Adrenal gland (tissue), 12 donors: ENCODE results near the gene CHRM1. TPM values are rescaled to one million over a fixed set of nuclear protein-coding genes. Genes with fewer than 3 reads are reported as not detected.

Source experiments
- DNase-seq, 7 donors: peaks; one replicate each; pipeline ENCODE4 v3.0.0-alpha.2; 2019 to 2020
- H3K27ac ChIP-seq, 5 donors: fragments of 200-600 bp; sonication (generic) in 4 of 5; 1 replicate in 3 of 5; 2 replicates in 2 of 5; pipeline versions ENCODE4 v1.5.1 to v1.8.0; 2016 to 2020; ENCODE audit warnings: mild to moderate bottlenecking in 1 of 5
- H3K27me3 ChIP-seq: fragments of 200-600 bp; 2 replicates; pipeline ENCODE4 v1.8.0; 2021
- H3K36me3 ChIP-seq, 2 donors: fragments of 200-600 bp; replicated peaks in 1 of 2; 1 replicate in 1 of 2; 2 replicates in 1 of 2; pipeline versions ENCODE4 v1.5.1 to v1.8.0; 2018 to 2022
- H3K4me1 ChIP-seq, 2 donors: fragments of 200-600 bp; replicated peaks in 1 of 2; 1 replicate in 1 of 2; 2 replicates in 1 of 2; pipeline versions ENCODE4 v1.5.1 to v1.8.0; 2018 to 2021
- H3K4me3 ChIP-seq, 4 donors: fragments of 200-600 bp; sonication (generic) in 3 of 4; one replicate each; pipeline ENCODE4 v1.5.1; 2016 to 2018
- H3K9me3 ChIP-seq, 3 donors: fragments of 200-600 bp; sonication (generic) in 1 of 3; replicated peaks in 1 of 3; 1 replicate in 2 of 3; 2 replicates in 1 of 3; pipeline versions ENCODE4 v1.5.1 to v1.8.0; 2016 to 2021
- CTCF ChIP-seq, 6 experiments: fragments of 450-650 bp in 4 of 6; fragments of 200-600 bp in 2 of 6; sonication (generic) in 1 of 6; IDR thresholded peaks; 1 replicate in 5 of 6; 2 replicates in 1 of 6; pipeline versions ENCODE4 v1.5.1 to v1.8.0; 2016 to 2021; ENCODE audit warnings: antibody characterized with exemption in 6 of 6, mild to moderate bottlenecking in 2 of 6, moderate library complexity in 1 of 6
- POLR2A ChIP-seq, 2 donors: fragments of 450-650 bp; IDR thresholded peaks; one replicate each; pipeline ENCODE4 v1.6.1; 2017; ENCODE audit warnings: antibody characterized with exemption in 2 of 2, mild to moderate bottlenecking in 2 of 2, moderate library complexity in 1 of 2
- WGBS, 4 donors: extraction: QIAGEN DNeasy Blood & Tissue Kit in 2 of 4; methylation state at CpG; one replicate each; pipeline versions ENCODE4 v1.1.5 to v1.1.7; 2013 to 2017; 5-methylcytosine and 5-hydroxymethylcytosine counted together
- intact Hi-C, 2 donors: fragments of 100-400 bp; cut with DNase I; formaldehyde crosslinking; loops; one replicate each; pipeline versions ENCODE4 v1.14.1 to v1.15.0; 2022 to 2023
- polyA plus RNA-seq, 3 donors: library from polyadenylated mRNA; stranded (reverse); fragments of 200-250 nt in 2 of 3; fragments of 350-450 nt in 1 of 3; fragmentation: Illumina TruSeq in 1 of 3; extraction: RNeasy Lipid Tissue Mini Kit (QIAGEN cat#74804) in 1 of 3; gene quantifications; one replicate each; pipeline ENCODE4 v1.2.3, GENCODE V29; 2013 to 2014
- total RNA-seq, 9 donors: library from RNA; depleted of rRNA in 4 of 9; stranded (reverse); fragments of >200 nt in 4 of 9; fragments of 120-200 nt in 1 of 9; fragmentation: NEBNext Ultra II Directional in 1 of 9; extraction: Animal tissue kit (Norgen Biotek cat#: 25700) in 1 of 9; gene quantifications; one replicate each; pipeline versions ENCODE4 v1.1.0 to v1.2.4, GENCODE V29; 2013 to 2023
- donor health status: healthy with polysubstance abuse.
- donor health status: Bipolar disorder and iron deficiency.
- donor health status: DM: yes; HTN: yes; CAD: no.
- donor health status: DM: no; HTN: no; CAD: no.
- donor health status: DM: no; HTN: no; CAD: no.
- donor health status: DM: yes; HTN: yes; CAD: no.

The CHRM1 gene
- total and polyA plus RNA-seq, 12 donors: 0.22 to 3.8 (median 1.8) TPM; not detected in 5

DNA sequence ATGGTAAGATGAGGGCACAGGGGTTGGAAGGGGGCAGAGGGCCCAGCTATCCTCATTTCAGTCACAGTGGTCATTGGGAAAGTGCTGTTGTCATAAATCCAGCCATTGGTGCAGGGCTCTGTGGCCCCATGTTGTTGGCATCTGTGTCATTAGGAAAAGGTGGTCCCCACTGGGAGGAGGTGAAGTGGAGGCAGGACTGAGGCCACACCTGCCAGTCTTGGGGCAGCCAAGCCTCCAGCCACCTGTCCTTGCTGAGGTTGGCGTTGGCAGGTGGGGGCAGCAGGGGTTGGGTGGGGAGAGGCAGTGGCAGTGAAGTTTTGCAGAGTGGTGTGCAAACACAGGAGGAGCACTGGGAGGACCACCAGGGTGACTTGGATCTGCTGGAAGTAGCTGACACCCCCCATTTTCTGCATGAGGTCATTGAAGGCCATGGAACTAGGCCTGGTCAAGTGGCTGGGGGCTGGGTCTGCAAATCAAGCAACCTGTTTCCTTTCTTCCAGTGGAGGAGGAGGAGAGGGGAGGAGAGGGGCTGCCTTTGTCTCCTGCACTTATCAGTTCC lies 38.3 kb upstream of the CHRM1 start:
- no peaks in the 10 kb centered on the region for H3K36me3 ChIP-seq
- WGBS, 4 donors: 100% methylated on average over 1 of the region's 1 CpG; no CpG with 5 or more reads in 1 of the 4 donors

GRCh38 chr11:62958547-62959421 lies 37.6 kb upstream of the CHRM1 start:
- DNase-seq: peak in 6 of 7 donors; percentile 29 to 76 (median 34)
- no peak overlapping the region for H3K4me3 ChIP-seq
- H3K27ac ChIP-seq: peak overlapping the region in 2 of 5 donors; percentile 38 to 65
- H3K4me1 ChIP-seq: peaks cover 0 to 4% of the 10 kb centered on the region in 2 donors
- H3K36me3 ChIP-seq: no peaks in the 10 kb centered on the region
- H3K27me3 ChIP-seq: no peaks in the 10 kb centered on the region
- no peaks in the 10 kb centered on the region for H3K9me3 ChIP-seq
- 31 to 48% (median 40%) methylated on average over 11 of the region's 11 CpGs for WGBS, 4 donors
- TF ChIP-seq POLR2A (IDR thresholded peaks at IDR 0.05) (no peak), CTCF (IDR thresholded peaks at IDR 0.05) (no peak)
- intact Hi-C loops: no loop called here

More for the DNA sequence above, 38.3 kb upstream of the CHRM1 start:
- Histone ChIP-seq H3K4me1 (peaks cover 0 to 4% of the 10 kb centered on the region in 2 donors), H3K4me3 (no peak overlapping the region), H3K9me3 (no peaks in the 10 kb centered on the region), H3K27ac (peak overlapping the region in 1 of 5 donors; percentile 65), H3K27me3 (no peaks in the 10 kb centered on the region)
- TF ChIP-seq CTCF (IDR thresholded peaks at IDR 0.05) (no peak), POLR2A (IDR thresholded peaks at IDR 0.05) (no peak)
- intact Hi-C loops: no loop called here
- DNase-seq: no peak

DNA sequence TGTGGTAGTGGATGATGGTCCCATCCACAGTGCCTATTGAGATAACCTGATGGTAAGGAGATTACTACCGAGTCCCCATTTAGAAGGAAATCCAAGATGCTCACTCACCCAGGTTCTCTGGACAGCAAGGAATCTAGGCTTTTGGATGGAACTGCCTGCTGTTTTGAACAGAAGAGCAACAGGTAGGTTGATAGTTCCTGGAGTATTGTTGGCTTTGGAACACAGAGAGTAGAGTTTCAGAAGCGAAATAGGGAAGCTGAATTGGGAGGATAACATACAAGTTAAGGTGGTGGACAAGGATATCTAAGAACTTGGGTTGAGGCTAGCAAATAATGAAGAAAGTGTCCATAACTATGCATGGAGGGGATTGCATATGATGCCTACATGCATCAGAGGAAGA lies 36.0 kb upstream of the CHRM1 start:
- peaks cover 0 to 4% of the 10 kb centered on the region in 2 donors for H3K4me1 ChIP-seq
- intact Hi-C loops: no loop called here
- TF ChIP-seq POLR2A (IDR thresholded peaks at IDR 0.05) (no peak), CTCF (IDR thresholded peaks at IDR 0.05) (no peak)
- H3K36me3 ChIP-seq: no peaks in the 10 kb centered on the region
- H3K9me3 ChIP-seq: no peaks in the 10 kb centered on the region
- DNase-seq: no peak
- H3K27ac ChIP-seq: no peak overlapping the region
- H3K4me3 ChIP-seq: no peak overlapping the region
- WGBS, 4 donors: 86 to 98% (median 94%) methylated on average over 2 of the region's 2 CpGs
- H3K27me3 ChIP-seq: no peaks in the 10 kb centered on the region

DNA sequence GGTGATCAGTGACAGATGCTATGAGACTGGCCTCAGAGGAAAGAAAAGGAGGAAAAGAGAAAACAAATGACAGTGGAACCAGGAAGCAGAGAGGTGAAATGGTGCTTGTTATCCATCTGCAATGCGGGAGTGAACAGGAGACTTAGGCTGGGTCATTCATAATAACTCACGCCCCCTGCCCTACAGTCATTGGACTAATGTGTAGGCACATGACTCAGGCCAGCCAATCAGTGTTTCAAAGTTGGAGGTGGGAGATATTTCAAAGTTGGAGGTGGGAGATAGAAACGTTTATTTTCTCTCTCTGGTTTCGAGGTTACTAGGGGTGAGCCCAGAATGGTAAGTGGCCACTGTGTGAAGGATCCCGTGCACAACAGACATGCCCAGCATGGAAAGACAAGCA lies 33.3 kb upstream of the CHRM1 start:
- H3K27me3 ChIP-seq: no peaks in the 10 kb centered on the region
- no peak for DNase-seq
- no peaks in the 10 kb centered on the region for H3K36me3 ChIP-seq
- WGBS, 4 donors: 66 to 71% (median 69%) methylated on average over 5 of the region's 5 CpGs
- H3K4me1 ChIP-seq: peaks cover 0 to 4% of the 10 kb centered on the region in 2 donors
- intact Hi-C loops: no loop called here
- no peak for TF ChIP-seq CTCF (IDR thresholded peaks at IDR 0.05)
- TF ChIP-seq POLR2A (IDR thresholded peaks at IDR 0.05): no peak
- H3K27ac ChIP-seq: no peak overlapping the region
- no peak overlapping the region for H3K4me3 ChIP-seq
- H3K9me3 ChIP-seq: no peaks in the 10 kb centered on the region
